H9 (cell line): ENCODE results near the gene MTX1. TPM values are rescaled to one million over a fixed set of nuclear protein-coding genes. Genes with fewer than 3 reads are reported as not detected.

Experiments
- DNase-seq: peaks from one replicate; pipeline ENCODE4 v3.0.0-alpha.2; 2017
- H2AFZ ChIP-seq: one replicate; pipeline ENCODE4 v1.6.1; 2013; ENCODE audit warnings: mild to moderate bottlenecking, low read length, control low read depth, moderate library complexity
- H2AK5ac ChIP-seq: 2 replicates; pipeline ENCODE4 v1.6.1; 2013; ENCODE audit warnings: low read length, control low read depth, mixed read lengths; ENCODE audit not compliant: insufficient read length
- H2BK120ac ChIP-seq: one replicate; pipeline ENCODE4 v1.6.1; 2013; ENCODE audit warnings: low read depth, mild to moderate bottlenecking, low read length, control low read depth, inconsistent platforms; ENCODE audit not compliant: poor library complexity, severe bottlenecking
- H2BK12ac ChIP-seq: 2 replicates; pipeline ENCODE4 v1.6.1; 2013; ENCODE audit warnings: low read length, control low read depth, mixed read lengths, low read depth; ENCODE audit not compliant: insufficient read length
- H2BK15ac ChIP-seq: 2 replicates; pipeline ENCODE4 v1.6.1; 2013; ENCODE audit warnings: low read depth, low read length, control low read depth
- H2BK20ac ChIP-seq: one replicate; pipeline ENCODE4 v1.6.1; 2013; ENCODE audit warnings: low read depth, mild to moderate bottlenecking, low read length, control low read depth, inconsistent platforms; ENCODE audit not compliant: poor library complexity, severe bottlenecking
- H2BK5ac ChIP-seq: 2 replicates; pipeline ENCODE4 v1.6.1; 2013; ENCODE audit warnings: low read length, control low read depth, mixed read lengths; ENCODE audit not compliant: insufficient read length
- H3K14ac ChIP-seq: 2 replicates; pipeline ENCODE4 v1.6.1; 2013; ENCODE audit warnings: low read length, control low read depth; ENCODE audit not compliant: insufficient read depth
- H3K18ac ChIP-seq: 2 replicates; pipeline ENCODE4 v1.6.1; 2013; ENCODE audit warnings: low read depth, mild to moderate bottlenecking, mixed read lengths, low read length, control low read depth; ENCODE audit not compliant: insufficient read length
- H3K23ac ChIP-seq: 2 replicates; pipeline ENCODE4 v1.6.1; 2013; ENCODE audit warnings: low read length, control low read depth, mixed read lengths, low read depth; ENCODE audit not compliant: insufficient read length
- H3K23me2 ChIP-seq: 2 replicates; pipeline ENCODE4 v1.6.1; 2013; ENCODE audit warnings: low read depth, mild to moderate bottlenecking, mixed read lengths, low read length, control low read depth; ENCODE audit not compliant: insufficient read length, poor library complexity, severe bottlenecking
- H3K27ac ChIP-seq: 2 replicates; pipeline ENCODE4 v1.5.1; 2013; ENCODE audit warnings: low read length, control low read depth, mixed read lengths, low read depth; ENCODE audit not compliant: insufficient read length
- H3K27me3 ChIP-seq: 2 replicates; pipeline ENCODE4 v1.6.1; 2013; ENCODE audit warnings: low read length, control low read depth, inconsistent platforms; ENCODE audit not compliant: insufficient read depth
- H3K4ac ChIP-seq: 2 replicates; pipeline ENCODE4 v1.6.1; 2013; ENCODE audit warnings: low read depth, mild to moderate bottlenecking, control low read depth, inconsistent platforms, low read length, moderate library complexity
- H3K4me1 ChIP-seq: 2 replicates; pipeline ENCODE4 v1.6.1; 2013; ENCODE audit warnings: low read length, control low read depth, inconsistent platforms; ENCODE audit not compliant: insufficient read depth
- H3K4me2 ChIP-seq: 2 replicates; pipeline ENCODE4 v1.6.1; 2013; ENCODE audit warnings: low read length, control low read depth, mixed read lengths; ENCODE audit not compliant: insufficient read length, insufficient read depth
- H3K56ac ChIP-seq: 2 replicates; pipeline ENCODE4 v1.6.1; 2013; ENCODE audit warnings: low read depth, mild to moderate bottlenecking, mixed read lengths, low read length, control low read depth; ENCODE audit not compliant: insufficient read length
- H3K79me1 ChIP-seq: 2 replicates; pipeline ENCODE4 v1.6.1; 2013; ENCODE audit warnings: low read depth, mild to moderate bottlenecking, moderate library complexity, low read length, control low read depth, inconsistent platforms; ENCODE audit not compliant: insufficient read depth, poor library complexity, severe bottlenecking
- H3K79me2 ChIP-seq: 2 replicates; pipeline ENCODE4 v1.6.1; 2013; ENCODE audit warnings: low read length, control low read depth, inconsistent platforms; ENCODE audit not compliant: insufficient read depth
- H3K9ac ChIP-seq: 2 replicates; pipeline ENCODE4 v1.6.1; 2013; ENCODE audit warnings: low read length, control low read depth, mixed read lengths; ENCODE audit not compliant: insufficient read length; ENCODE audit errors: extremely low read depth
- H3K9me3 ChIP-seq: one replicate; pipeline ENCODE4 v1.6.1; 2013; ENCODE audit warnings: low read depth, low read length, inconsistent platforms; ENCODE audit not compliant: control insufficient read depth
- H3T11ph ChIP-seq: one replicate; pipeline ENCODE4 v1.6.1; 2013; ENCODE audit warnings: mild to moderate bottlenecking, low read length, control low read depth, inconsistent platforms
- H4K20me1 ChIP-seq: one replicate; pipeline ENCODE4 v1.6.1; 2013; ENCODE audit not compliant: control insufficient read depth, insufficient read length, insufficient read depth
- H4K5ac ChIP-seq: 2 replicates; pipeline ENCODE4 v1.6.1; 2013; ENCODE audit warnings: low read depth, mild to moderate bottlenecking, mixed read lengths, low read length, control low read depth; ENCODE audit not compliant: insufficient read length
- H4K8ac ChIP-seq: replicated peaks from 2 replicates; pipeline ENCODE4 v1.6.1; 2013; ENCODE audit warnings: low read length, control low read depth, mixed read lengths, low read depth; ENCODE audit not compliant: insufficient read length
- H4K91ac ChIP-seq: 2 replicates; pipeline ENCODE4 v1.6.1; 2013; ENCODE audit warnings: low read depth, mild to moderate bottlenecking, moderate library complexity, mixed read lengths, low read length, control low read depth; ENCODE audit not compliant: insufficient read length
- H3K27ac Mint-ChIP-seq, 3 experiments: 2 replicates in 2 of 3; 3 replicates in 1 of 3; pipeline ENCODE4 v1.8.0; 2020 to 2021; ENCODE audit warnings: mixed read lengths in 3 of 3, mild to moderate bottlenecking in 1 of 3, moderate library complexity in 1 of 3
- H3K27me3 Mint-ChIP-seq: 2 replicates; pipeline ENCODE4 v1.8.0; 2021; ENCODE audit warnings: low read depth, mild to moderate bottlenecking, moderate library complexity, mixed read lengths
- H3K36me3 Mint-ChIP-seq, 3 experiments: 2 replicates in 2 of 3; 3 replicates in 1 of 3; pipeline ENCODE4 v1.8.0; 2020 to 2021; ENCODE audit warnings: low read depth in 3 of 3, mixed read lengths in 3 of 3; ENCODE audit not compliant: insufficient read depth in 1 of 3
- H3K4me1 Mint-ChIP-seq, 2 experiments: 2 replicates each; pipeline ENCODE4 v1.8.0; 2020; ENCODE audit warnings: mixed read lengths in 2 of 2
- H3K4me3 Mint-ChIP-seq, 2 experiments: 2 replicates in 1 of 2; 3 replicates in 1 of 2; pipeline ENCODE4 v1.8.0; 2020 to 2021; ENCODE audit warnings: mild to moderate bottlenecking in 2 of 2, mixed read lengths in 2 of 2, moderate library complexity in 1 of 2
- H3K9me3 Mint-ChIP-seq, 2 experiments: 2 replicates in 1 of 2; 3 replicates in 1 of 2; pipeline ENCODE4 v1.8.0; 2020; ENCODE audit warnings: mild to moderate bottlenecking in 2 of 2, mixed read lengths in 2 of 2, moderate library complexity in 1 of 2
- CTCF ChIP-seq: fragments of 200-600 bp; sonication (generic); conservative IDR thresholded peaks from 3 replicates; pipeline ENCODE4 v1.8.0; 2021; ENCODE audit warnings: antibody characterized with exemption, mild to moderate bottlenecking
- WGBS: extraction: QIAGEN DNeasy Blood & Tissue Kit; methylation state at CpG from one replicate; pipeline ENCODE4 v1.1.7; 2013; ENCODE audit warnings: missing lambda C conversion rate, low lambda C conversion rate, mixed read lengths; ENCODE audit not compliant: insufficient read length; ENCODE audit errors: extremely low coverage; 5-methylcytosine and 5-hydroxymethylcytosine counted together
- total RNA-seq: library from RNA; stranded (reverse); gene quantifications from 2 replicates; pipeline ENCODE4 v1.2.1, GENCODE V29; 2021

Gene MTX1
- total RNA-seq, 1 experiment from 2014 or later = 45.0 TPM

GRCh38 chr1:155177192-155177917 is 31.1 kb upstream of the MTX1 start:
- H3K4me2 ChIP-seq = no peak overlapping the region
- no peak overlapping the region for H2BK120ac ChIP-seq
- H3K79me2 ChIP-seq = no peaks in the 10 kb centered on the region; the same call in 1 of the 2 replicates
- H3K4me1 ChIP-seq = no peaks in the 10 kb centered on the region
- no peak overlapping the region for H2BK15ac ChIP-seq
- H3T11ph ChIP-seq = no peak overlapping the region
- H2BK5ac ChIP-seq = no peak overlapping the region
- no peak overlapping the region for H3K23ac ChIP-seq
- H4K5ac ChIP-seq = no peak overlapping the region
- H3K4ac ChIP-seq = no peak overlapping the region
- no peak overlapping the region for H3K27ac ChIP-seq
- no peak overlapping the region for H3K9ac ChIP-seq
- H3K9me3 Mint-ChIP-seq = no peaks in the 10 kb centered on the region
- no peak overlapping the region for H3K56ac ChIP-seq
- H4K8ac ChIP-seq = no peak overlapping the region
- no peaks in the 10 kb centered on the region for H3K79me1 ChIP-seq
- H3K27ac Mint-ChIP-seq = no peak overlapping the region
- H2AK5ac ChIP-seq = no peak overlapping the region
- DNase-seq = no peak
- no peaks in the 10 kb centered on the region for H3K9me3 ChIP-seq
- H3K27me3 ChIP-seq = no peaks in the 10 kb centered on the region
- no peak overlapping the region for H4K91ac ChIP-seq
- peaks cover 37 to 52% (median 49%) of the 10 kb centered on the region in 3 experiments for H3K36me3 Mint-ChIP-seq
- WGBS = no CpG with 5 or more reads among the region's 11 CpGs
- H2AFZ ChIP-seq = no peak overlapping the region
- peaks cover 16% of the 10 kb centered on the region for H3K23me2 ChIP-seq
- H3K18ac ChIP-seq = no peak overlapping the region
- H2BK12ac ChIP-seq = no peak overlapping the region
- no peak overlapping the region for H3K14ac ChIP-seq
- no peak for TF ChIP-seq CTCF
- no peaks in the 10 kb centered on the region; the same call in none of the 2 replicates for H3K27me3 Mint-ChIP-seq
- no peaks in the 10 kb centered on the region for H4K20me1 ChIP-seq
- H2BK20ac ChIP-seq = no peak overlapping the region
- peaks cover 17 to 31% of the 10 kb centered on the region in 2 experiments for H3K4me1 Mint-ChIP-seq
- H3K4me3 Mint-ChIP-seq = no peak overlapping the region; a peak in 1 of 5 replicates
